ENCODE results near the gene EID2.

Gene EID2

GRCh38 chr19:39533791-39534190 is 6.2 kb downstream of the EID2 start:
- no peak for DNase-seq (ENCODE audit: low read depth)

GRCh38 chr19:39533003-39533512 is 6.9 kb downstream of the EID2 start:
- no peak for DNase-seq (ENCODE audit: low read depth)

- DNase-seq (ENCODE audit: low read depth): peak; percentile 92
Measured at GRCh38 chr19:39532233-39533002, 7.5 kb downstream of the EID2 start, which contains the start of gene EID2B. TSS of gene EID2B (minus strand) at chr19:39532852. CDS start at chr19:39532802, 50 bp downstream.

GRCh38 chr19:39531834-39532232 is 8.1 kb downstream of the EID2 start:
- no peak for DNase-seq (ENCODE audit: low read depth)

- no peak for DNase-seq (ENCODE audit: low read depth)
Measured at GRCh38 chr19:39525205-39525604, 14.8 kb downstream of the EID2 start.

- no peak for DNase-seq (ENCODE audit: low read depth)
Measured at GRCh38 chr19:39524495-39524894, 15.5 kb downstream of the EID2 start.

- DNase-seq (ENCODE audit: low read depth): no peak
Measured at GRCh38 chr19:39520541-39521484, 19.1 kb downstream of the EID2 start.

GRCh38 chr19:39518975-39519374 is 21.0 kb downstream of the EID2 start:
- no peak for DNase-seq (ENCODE audit: low read depth)

GRCh38 chr19:39518458-39518857 is 21.5 kb downstream of the EID2 start:
- DNase-seq (ENCODE audit: low read depth): no peak

- DNase-seq (ENCODE audit: low read depth): no peak
Measured at GRCh38 chr19:39517432-39517831, 22.5 kb downstream of the EID2 start.

- DNase-seq (ENCODE audit: low read depth): no peak
Measured at GRCh38 chr19:39516270-39516669, 23.7 kb downstream of the EID2 start.

GRCh38 chr19:39515551-39516191 is 24.3 kb downstream of the EID2 start:
- no peak for DNase-seq (ENCODE audit: low read depth)

- DNase-seq (ENCODE audit: low read depth): no peak
Measured at GRCh38 chr19:39514840-39515550, 25.0 kb downstream of the EID2 start, which contains the start of gene SELENOV. TSS of gene SELENOV (plus strand) at chr19:39515139. CDS start at chr19:39515213, 74 bp downstream.

- DNase-seq (ENCODE audit: low read depth): no peak
Measured at GRCh38 chr19:39512988-39513387, 27.0 kb downstream of the EID2 start.

- no peak for DNase-seq (ENCODE audit: low read depth)
Measured at GRCh38 chr19:39509233-39509632, 30.7 kb downstream of the EID2 start.

GRCh38 chr19:39508629-39509028 is 31.3 kb downstream of the EID2 start:
- no peak for DNase-seq (ENCODE audit: low read depth)

- no peak for DNase-seq (ENCODE audit: low read depth)
Measured at GRCh38 chr19:39507715-39508364, 32.1 kb downstream of the EID2 start.

- DNase-seq (ENCODE audit: low read depth): peak; percentile 73
Measured at GRCh38 chr19:39506944-39507714, 32.8 kb downstream of the EID2 start.

GRCh38 chr19:39506598-39506943 is 33.4 kb downstream of the EID2 start:
- no peak for DNase-seq (ENCODE audit: low read depth)
